Measurements from ENCODE around the gene TRIM46.
"Not testable (repeated sequence)": the region's sequence is repeated elsewhere in the genome, so short reads cannot be mapped to it uniquely, and the experiment has no call there.

TRIM46 gene

GRCh38 chr1:155137154-155137949 is 36.3 kb upstream of the TRIM46 start:
- no peak for DNase-seq

GRCh38 chr1:155139895-155140629 is 33.6 kb upstream of the TRIM46 start, which contains the start of gene DPM3:
Gene DPM3 (minus strand): TSS chr1:155140531. CDS start chr1:155140240, 291 bp downstream.
- peak; percentile 90 for DNase-seq

GRCh38 chr1:155140630-155140953 is 33.1 kb upstream of the TRIM46 start:
- no peak for DNase-seq

- no peak for DNase-seq
Observed at GRCh38 chr1:155141749-155142148, 31.9 kb upstream of the TRIM46 start.

GRCh38 chr1:155145491-155145890 is 28.2 kb upstream of the TRIM46 start:
- DNase-seq = no peak

GRCh38 chr1:155155996-155156643 is 17.5 kb upstream of the TRIM46 start:
- DNase-seq = not testable (repeated sequence)

GRCh38 chr1:155158991-155159390 is 14.7 kb upstream of the TRIM46 start:
- no peak for DNase-seq

- no peak for DNase-seq
Observed at GRCh38 chr1:155160128-155160527, 13.5 kb upstream of the TRIM46 start.

GRCh38 chr1:155162631-155163030 is 11.0 kb upstream of the TRIM46 start:
- DNase-seq = not testable (repeated sequence)

- not testable (repeated sequence) for DNase-seq
Observed at GRCh38 chr1:155163785-155164184, 9.9 kb upstream of the TRIM46 start.

GRCh38 chr1:155164625-155165024 is 9.0 kb upstream of the TRIM46 start:
- DNase-seq = not testable (repeated sequence)

GRCh38 chr1:155166051-155166470 is 7.6 kb upstream of the TRIM46 start:
- DNase-seq = no peak

GRCh38 chr1:155166471-155167165 is 7.0 kb upstream of the TRIM46 start:
- no peak for DNase-seq

- peak; percentile 77 for DNase-seq
Observed at GRCh38 chr1:155167166-155168104, 6.2 kb upstream of the TRIM46 start.

- not testable (repeated sequence) for DNase-seq
Observed at GRCh38 chr1:155168105-155168445, 5.6 kb upstream of the TRIM46 start.

GRCh38 chr1:155168456-155169210 is 5.0 kb upstream of the TRIM46 start:
- no peak for DNase-seq

GRCh38 chr1:155169541-155169940 is 4.1 kb upstream of the TRIM46 start:
- DNase-seq = no peak

- DNase-seq = no peak
Observed at GRCh38 chr1:155170101-155170785, 3.4 kb upstream of the TRIM46 start.

- no peak for DNase-seq
Observed at GRCh38 chr1:155170806-155171205, 2.8 kb upstream of the TRIM46 start.
